Activated CD4-positive, alpha-beta T cell treated with anti-CD3 and anti-CD28 coated beads, Interleukin-2, amount 50 U/mL, for 1 hour (primary cell): ENCODE data around the gene HIRIP3.
"Not testable (repeated sequence)": the region's sequence is repeated elsewhere in the genome, so short reads cannot be mapped to it uniquely, and the experiment has no call there.

ENCODE experiments used
- DNase-seq: peaks from one replicate; pipeline ENCODE4 v3.0.0-alpha.2; 2020

HIRIP3 gene

DNA sequence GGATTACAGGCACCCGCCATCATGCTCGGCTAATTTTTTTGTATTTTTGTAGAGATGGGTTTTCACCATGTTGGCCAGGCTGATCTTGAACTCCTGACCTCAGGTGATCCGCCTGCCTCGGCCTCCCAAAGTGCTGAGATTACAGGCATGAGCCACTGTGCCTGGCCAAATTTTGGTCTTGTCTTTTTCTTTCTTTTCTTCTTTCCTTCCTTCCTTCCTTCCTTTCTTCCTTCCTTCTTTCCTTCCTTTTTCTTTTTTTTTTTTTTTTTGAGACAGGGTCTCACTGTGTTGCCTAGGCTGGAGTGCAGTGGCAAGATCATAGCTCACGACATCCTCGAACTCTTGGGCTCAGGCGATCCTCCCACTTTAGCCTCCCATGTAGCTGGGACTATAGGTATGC lies 20.0 kb upstream of the HIRIP3 start:
- DNase-seq = not testable (repeated sequence)

DNA sequence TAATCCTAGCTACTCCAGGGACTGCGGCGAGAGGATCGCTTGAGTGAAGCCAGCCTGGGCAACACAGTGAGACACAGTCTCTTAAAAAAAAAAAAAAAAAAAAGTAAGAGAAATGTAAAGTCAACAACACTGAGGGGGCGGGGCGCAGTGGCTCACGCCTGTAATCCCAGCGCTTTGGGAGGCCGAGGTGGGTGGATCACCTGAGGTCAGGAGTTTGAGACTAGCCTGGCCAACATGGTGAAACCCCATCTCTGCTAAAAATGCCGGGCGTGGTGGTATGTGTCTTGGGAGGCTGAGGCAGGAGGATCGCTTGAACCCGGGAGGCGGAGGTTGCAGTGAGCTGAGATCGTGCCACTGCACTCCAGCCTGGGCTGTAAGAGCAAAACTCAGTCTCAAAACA lies 17.2 kb upstream of the HIRIP3 start:
- not testable (repeated sequence) for DNase-seq

DNA sequence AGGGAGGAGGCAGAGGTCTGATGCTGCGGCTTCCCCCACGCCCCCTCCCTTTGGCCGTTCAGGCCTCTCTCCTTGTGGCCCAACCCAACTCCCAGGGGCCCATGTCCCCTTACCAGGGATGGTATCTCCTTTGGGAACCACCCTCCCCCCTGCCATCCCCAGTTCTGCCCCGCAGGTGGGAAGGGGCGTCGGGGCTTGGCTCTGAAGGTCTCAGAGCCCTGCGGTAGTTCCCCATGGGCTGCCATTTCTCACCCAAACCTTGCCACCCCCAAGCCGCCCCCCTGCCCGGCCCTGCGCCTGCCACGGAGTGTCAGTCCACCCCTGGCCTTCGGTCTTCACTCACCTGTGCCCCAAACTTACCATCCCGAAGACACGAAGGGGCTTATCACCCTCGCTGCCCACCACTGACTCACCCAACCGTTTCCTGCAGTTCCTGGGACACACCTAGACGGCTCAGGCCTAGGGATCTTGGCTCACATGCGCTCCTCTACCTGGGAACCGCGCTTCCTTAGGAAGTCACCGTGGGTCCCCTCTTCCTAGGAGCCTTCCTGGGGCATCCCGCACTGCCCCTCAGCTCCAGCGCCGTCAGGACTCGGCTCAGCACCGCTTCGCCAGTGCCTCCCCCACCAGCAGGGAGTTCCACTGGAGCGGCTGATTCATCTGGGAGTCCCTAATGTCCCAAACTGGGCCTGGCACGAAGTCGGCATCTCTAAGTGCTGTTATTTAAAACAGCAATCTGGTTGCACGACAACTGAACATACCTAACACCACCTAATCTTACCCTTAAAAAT lies 16.5 kb upstream of the HIRIP3 start:
- no peak for DNase-seq

DNA sequence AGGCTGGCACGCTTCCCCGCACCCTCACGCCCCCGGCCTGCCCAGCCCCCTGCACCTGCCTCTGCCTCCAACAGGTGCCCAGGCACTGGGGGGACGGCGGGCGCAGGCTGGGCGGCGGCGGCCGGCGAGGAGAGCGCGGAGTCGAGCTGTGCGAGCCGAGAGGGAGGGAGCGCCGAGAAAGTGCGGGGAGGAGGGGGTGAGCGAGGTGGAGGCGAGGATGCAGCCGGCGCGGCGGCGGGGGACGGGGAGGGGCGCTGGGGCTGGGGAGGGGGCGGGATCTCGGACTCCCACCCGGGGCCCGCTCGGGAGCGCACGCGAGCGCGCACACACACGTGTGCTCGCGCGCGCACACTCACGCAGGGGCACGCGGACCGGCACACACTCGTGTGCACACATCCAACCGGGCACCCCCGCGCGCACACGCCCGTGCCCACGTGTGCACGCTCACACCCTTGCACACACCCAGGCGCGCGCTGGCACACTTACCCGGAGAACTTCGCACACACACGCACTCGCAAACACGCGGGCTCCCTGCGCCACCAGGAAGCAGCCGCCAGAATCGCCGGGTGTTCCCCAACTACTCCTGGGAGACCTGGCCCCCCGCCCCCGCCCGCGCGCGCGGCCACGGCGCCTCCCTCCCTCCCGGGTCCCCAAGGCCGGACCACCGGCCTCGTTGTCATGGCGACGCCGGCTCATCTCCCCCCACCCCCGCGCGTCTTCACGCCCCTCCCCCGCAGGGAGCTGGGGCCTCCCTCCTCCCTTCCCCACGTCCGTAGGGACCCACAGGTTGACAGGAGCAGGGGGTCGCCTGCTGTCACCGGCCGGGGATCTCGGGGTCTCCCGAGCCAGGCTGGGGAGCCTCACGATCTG lies 15.7 kb upstream of the HIRIP3 start, which contains the start of gene DOC2A:
DOC2A (minus strand) TSS at position 184 of the 870 bp plus-strand sequence. CDS start 805 bp downstream, outside the sequence.
- DNase-seq = peak; percentile 35

DNA sequence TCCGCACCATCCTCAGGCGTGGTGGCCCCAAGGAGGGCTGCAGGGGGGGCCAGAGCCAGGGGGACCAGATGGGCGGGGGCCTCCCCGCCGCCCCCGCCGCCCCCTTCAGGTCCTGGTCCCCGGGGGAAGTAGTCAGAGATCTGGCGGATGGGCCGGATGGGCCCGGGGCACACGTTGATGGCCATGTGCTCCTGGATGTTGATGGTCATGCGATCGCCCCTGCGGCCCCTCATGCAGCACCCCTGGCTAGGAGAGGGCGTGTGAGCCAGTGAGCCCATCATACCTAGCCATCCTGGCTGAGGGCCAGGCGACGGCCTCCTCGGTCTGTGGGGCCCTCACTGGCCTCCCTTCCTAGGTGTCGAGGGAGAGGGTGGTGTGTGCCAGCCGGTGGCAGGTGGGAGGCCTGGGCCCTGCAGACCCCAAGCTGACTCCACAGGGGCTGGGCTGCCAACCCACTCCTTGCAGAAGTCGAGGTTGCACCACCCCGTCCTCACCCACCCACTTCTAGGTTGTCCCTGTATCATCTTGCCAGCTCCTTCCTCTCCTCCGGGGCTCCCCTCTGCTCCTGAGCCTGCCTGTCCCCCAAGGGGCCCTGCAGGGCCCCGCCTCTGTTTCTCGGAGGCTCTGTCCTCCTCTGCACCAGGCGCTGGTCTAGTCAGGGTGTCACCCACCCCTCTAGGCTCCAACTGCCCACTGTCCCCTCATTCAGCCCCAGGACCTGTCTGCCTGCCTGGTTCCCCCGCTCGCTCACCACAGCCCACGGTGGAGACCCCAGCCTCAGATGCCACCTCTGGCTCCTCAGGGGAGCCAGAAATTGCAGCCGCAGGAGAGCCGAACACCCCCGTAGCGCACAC lies 14.8 kb upstream of the HIRIP3 start:
- no peak for DNase-seq

DNA sequence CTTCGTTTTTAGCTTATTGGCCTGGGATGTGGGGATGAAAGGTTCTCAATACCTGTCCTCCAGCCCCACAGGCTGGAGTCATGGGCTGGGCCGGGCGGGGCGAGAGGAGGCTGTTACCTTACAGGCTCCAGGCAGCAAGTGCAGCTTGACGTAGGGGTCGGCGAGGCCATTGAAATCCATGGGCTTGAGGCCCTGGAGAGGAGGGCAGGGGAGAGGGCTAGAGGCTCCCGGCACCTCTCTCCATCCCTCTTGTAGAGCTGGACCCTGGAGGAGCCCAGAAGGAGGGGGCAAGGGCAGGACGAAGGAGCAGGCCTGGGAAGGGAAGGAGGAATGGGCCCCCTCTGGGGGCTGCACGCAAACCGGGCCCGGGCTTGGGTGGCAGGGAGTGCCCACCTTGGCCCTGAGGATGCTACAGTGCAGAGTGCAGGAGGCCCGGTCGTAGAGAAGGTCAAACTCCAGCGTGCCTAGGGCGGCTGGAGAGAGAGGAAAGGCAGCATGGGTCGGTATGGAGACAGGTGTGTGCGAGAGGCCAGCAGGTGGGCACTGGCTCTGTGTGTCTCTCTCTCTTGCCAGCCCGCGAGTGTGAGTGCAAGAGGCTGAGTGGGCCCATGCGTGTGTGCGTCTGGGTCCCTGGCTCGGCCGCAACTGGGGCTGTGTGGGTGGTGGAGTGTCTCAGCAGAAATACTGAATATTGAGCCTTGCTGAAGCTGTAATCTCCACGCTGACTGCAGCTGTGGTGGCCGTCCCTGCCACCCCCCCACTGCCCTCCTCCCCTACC lies 13.9 kb upstream of the HIRIP3 start:
- no peak for DNase-seq

DNA sequence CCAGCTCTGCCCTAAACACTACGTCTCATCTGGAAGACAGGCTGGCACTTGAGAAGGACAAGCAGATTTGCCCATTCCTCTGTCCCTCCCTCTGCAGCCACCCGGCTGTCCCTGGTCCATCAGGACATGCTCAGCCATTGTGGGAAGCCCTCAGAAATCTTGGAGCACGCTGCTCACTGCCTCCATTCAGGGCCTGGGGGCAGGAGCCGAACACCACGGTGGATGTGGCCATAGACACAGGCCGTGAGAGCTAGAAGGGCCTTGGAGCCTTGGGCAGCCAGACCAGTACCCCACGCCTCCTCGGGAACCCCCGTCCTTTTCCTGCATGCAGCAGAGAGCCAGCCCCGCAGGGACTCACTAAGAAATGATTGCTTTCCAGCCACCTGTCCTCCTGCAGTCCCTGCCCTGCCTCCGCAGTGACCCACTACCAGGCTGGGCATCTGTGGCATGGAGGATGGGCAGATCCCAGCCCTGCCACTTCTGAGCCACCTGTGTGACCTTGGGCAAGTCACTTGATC lies 12.0 kb upstream of the HIRIP3 start:
- no peak for DNase-seq

DNA sequence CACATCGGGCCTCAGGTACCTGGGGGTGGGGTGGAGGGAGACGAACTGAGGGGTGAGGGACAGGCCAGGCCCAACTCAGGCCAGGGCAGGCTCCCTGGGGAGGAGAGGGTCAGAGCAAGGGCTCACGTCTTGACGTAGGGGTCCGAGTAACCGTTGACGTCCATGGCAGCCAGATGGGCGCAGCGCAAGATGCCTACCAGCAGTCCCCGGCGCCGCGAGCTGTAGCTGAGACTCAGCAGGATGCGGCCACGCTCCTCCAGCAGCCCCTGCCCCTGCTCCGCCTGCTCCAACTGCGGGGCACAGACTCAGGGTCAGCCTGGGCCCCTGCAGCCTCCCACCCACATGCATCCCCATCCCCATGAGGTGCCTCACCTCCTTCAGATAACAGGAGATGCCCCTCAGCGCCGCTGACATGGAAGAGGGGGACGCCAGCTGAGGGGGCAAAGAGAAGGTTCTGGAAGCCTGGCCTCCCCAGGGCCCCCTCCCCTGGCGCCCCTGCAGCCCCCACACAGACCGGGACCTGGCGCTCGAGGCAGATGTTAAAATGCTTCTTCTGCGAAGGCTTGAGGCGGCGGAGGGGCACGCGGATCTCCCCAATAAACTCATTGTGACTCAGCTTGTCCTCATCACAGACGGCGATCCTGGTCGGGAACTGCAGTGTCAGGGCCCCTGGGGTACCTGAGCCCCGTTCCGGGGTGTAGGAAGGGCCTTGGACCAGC lies 11.4 kb upstream of the HIRIP3 start:
- DNase-seq = no peak

DNA sequence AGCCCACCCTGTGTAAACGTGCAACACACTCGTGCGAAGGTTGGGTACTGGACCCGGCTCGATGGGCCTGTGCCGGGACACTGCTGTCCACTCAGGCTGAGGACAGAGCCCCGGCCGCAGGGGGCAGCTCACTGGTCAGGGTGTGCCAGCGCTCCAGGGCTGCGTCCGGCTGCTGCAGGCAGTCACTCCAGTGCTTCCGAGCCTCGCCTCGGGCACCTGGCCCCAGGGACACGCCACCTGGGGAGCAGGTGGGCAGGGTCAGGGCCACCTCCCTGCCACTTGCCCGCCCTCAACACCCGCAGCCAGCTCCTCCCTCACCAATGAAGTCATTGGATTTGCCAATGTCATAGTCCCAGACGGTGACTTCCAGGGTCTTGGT lies 10.7 kb upstream of the HIRIP3 start:
- no peak for DNase-seq

DNA sequence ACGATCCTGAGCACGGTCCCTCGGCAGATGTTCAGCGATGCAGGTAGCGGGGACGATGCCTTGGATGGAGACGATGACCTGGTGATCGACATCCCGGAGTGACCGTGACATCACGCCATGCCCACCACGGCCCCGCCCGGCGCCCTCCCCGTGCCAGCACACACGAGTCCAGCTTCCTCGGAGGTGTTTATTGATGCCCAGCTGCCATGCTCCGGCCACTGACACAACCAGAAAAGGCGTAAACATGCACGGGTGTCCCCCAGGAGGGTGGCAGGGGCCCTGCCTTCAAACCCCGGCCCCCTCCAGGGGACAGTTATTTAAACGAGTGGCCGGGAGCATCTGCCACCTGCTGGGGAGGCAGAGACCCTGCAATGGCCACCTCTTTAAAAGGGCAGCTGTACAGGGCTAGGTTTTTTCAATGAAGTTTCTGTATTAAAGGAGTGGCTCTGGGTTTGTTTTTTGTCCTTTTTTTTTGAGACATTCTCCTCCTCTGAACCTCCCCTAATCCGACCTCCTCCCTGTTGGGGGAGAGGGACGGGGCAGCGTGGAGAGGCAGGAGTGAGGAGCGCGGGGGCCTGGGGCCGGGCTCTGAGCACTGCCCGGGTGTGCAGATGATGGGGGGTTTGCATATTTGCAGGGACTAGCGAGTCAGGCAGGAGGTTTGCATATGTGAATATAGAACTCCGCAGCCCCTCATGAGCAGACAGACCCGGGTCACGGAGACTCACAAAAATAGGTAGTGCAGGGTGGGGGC lies 10.1 kb upstream of the HIRIP3 start:
- DNase-seq = peak; percentile 43

DNA sequence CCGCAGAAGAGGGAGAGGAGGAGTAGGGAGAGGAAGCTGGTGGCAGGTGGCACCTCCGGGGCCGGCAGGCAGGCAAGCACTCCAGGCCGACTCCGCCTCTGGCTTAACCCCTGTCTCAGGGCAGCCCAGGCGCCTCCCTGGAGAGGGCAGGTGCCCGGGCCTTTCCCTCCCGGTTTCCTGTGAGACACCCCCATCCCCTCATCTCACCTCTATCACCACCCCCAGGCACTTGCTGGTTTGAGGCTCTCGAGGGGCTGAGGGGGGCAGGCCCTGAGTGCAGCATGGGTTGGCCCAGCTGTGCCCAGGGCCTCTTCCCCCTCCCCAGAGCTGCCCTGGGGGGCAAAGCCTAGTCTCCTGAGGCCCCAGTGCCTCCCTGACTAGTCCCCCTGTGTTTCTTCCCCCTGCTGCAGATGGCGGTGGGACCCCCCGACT lies 9.4 kb upstream of the HIRIP3 start:
- DNase-seq = no peak

DNA sequence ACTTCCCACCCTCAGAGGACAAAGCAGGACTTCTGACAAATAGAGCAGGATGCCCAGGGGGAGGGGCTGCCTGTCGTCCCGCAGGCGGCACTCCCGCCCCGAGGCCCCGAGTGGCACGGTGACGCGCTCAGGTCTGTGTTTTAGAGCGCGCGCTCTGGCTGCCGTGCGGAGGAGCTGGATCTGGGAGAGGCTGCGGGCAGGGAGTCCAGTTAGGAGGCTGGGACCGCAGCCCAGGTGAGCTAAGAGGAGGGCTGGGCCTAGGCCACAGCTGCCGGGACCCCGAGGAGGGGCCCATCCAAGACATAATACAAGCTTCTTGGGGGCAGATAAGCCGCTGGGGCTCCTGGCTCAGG lies 9.0 kb upstream of the HIRIP3 start:
- no peak for DNase-seq

DNA sequence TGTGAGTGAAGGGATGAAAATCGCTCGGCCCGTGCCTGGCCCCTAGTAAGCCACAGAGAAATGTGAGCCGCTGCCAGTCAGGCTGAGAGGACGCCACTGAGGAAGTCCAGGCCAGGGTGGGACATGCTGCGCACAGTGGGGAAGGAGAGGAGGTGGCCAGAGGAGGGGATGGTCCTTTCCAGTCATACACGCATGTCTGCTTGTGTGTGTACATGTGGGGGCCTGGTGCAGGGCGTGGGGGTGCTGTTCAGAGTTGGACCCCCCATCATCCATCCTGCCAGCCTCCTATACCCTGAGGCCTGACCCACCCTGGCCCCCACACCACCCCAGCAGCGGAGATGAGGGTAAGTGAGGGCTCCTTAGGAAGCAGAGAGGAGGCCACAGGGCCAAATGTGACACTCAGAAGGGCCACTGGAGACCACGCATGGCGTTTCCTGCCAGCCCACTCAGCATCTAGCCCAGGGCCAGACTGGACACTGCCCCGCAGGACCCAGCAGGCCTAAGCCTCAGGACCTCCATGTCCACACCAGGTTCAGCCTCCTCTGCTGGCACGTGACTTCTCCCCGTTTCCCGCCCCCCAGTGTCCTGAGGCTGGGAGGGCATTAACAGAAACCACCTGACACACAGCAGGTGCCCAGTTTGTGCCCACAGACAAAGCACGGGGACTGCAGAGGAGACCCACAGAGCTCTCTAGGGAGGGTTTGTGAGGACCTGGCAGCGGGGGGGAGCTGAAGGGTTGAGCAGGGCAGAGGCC lies 8.4 kb upstream of the HIRIP3 start:
- DNase-seq = no peak

DNA sequence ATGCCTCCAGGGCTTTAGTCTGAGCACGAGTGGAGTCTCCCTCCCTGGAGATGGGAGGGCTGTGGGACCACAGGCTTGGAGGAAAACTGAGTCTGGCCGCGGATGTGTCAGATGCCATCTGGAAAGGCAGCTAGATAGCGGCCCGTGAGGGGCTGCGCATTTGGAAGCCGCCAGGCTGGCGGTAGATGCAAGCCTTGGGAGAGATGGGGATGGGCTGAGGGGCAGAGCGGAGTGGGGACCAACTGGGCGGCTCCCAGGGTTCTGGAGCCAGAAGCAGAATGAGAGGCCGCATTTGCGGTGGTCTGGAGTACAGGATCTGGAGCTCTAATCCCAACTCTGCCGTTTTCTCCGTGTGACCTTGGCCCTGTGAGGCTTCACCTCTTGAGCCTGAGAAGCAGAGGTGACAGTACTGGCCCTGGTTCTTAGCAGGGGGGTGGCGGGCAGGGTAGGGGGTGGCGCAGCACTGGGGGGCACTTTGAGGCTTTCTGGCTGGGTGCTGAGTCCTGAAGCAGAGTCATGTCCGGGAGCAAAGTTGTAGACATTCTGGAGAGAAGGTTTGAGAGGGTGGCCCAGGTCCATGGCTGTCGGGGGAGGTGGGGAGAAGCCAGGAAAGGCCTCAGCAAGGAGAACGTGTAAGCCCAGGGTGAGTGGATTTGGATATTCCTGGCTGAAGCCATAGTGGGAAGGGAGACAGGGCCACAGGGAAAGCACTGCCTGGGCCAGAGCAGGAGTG lies 7.4 kb upstream of the HIRIP3 start:
- DNase-seq = no peak

DNA sequence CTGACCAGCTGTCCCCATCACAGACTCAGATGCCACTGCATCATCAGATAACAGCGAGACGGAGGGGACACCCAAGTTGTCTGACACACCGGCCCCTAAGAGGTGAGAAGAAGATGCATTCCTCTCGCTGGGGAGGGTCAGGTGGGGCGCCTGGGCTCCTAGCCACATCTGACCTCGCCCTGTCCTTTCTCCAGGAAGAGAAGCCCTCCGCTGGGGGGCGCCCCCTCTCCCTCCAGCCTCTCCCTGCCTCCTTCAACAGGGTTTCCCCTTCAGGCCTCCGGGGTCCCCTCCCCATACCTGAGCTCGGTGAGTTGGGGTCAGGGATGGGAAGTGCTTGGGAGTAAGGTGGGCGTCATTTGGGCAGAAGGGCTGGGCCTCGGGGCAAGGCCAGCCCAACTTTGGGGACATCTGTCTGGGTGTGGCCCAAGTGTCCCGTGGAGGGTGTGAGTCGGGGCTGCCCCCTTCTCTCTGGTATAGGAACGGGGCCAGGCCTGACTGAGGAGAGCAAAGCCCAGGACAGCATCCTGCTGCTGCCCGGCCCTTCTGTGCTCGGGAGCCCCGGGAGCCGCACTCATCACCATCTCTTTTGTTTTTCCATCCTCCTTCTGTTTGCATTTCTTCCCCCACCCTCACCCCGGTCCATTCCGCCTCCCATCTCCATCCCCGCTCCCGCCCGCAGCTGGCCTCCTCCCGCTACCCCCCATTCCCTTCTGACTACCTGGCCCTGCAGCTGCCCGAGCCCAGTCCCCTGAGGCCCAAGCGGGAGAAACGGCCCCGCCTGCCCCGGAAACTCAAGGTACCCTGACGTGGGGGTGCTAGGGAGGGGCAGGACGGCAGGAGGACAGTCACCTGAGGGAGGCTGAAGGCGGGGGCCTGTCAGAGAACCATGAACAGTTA lies 5.6 kb upstream of the HIRIP3 start:
- no peak for DNase-seq

DNA sequence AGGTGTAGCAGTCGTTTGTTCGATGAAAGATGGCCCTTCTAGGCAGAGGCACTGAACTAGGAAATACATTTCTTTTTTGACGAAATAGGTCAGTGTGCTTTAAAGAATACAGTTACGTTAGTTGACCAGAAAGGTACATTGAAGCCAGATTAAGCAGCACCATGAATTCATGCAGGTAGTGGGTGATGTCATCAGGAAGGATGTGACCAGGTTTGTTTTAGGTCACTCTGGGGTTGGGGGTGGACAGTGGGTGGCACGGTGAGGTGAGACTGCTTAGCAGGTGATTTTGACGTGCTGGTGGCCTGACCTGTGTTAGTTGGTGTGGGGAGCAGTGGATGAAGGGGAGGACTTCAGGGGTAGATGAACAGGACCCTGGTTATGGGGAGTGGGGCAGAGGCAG lies 4.2 kb upstream of the HIRIP3 start:
- DNase-seq = no peak

DNA sequence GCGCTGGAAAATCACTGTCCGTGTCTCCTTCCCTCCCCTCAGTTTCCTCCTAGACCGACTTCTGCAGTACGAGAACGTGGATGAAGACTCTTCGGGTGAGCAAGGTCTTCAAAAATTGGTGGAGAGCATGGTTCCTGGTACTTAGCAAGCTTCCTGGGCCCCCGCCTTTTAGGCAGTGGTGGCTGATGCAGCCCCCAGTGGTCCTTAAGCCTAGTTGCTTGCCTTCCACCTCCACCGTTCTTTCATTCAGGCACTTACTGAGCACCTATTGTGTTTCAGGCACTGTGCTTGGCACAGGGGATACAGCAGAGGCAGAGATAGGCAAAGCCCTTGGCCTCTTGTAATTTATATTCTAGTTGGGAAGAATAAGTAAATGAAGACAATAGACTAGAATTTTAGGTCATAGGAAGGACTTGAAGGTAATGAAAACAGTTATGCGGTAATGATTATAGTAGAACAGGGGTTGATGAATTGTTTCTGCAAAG lies 1.4 kb upstream of the HIRIP3 start:
- no peak for DNase-seq
